SHP77 (cell line): Measurements from ENCODE around the gene PRKN.

Experiments
- DNase-seq, 2 experiments: peaks; one replicate each; lab custom pipeline; 2025; lab: John Stamatoyannopoulos, UW

PRKN gene

GRCh38 chr6:162301128-162301527 lies 426.4 kb downstream of the PRKN start:
- DNase-seq, result no peak

- DNase-seq, result no peak
Measured at GRCh38 chr6:162294029-162294428, 433.5 kb downstream of the PRKN start.

DNA sequence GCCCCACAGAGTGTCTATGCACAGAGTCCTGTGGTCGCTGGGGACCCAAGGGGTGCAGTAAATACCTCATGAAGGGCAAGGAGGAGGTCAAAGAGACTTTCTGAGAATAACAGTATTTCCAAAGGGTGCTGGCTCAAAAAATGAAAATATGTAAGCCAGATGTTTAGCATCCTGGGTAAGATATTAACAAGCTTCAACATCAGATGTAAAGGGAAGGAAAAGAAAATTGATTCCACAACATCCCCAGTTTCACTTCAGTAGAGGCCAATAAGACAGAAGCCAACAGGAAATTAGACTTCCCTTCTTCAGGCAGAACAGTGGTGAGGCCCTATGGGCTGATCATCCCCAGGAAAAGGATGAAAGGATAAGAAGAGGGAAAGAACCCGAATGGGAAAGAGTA lies 434.7 kb downstream of the PRKN start:
- no peak for DNase-seq

DNA sequence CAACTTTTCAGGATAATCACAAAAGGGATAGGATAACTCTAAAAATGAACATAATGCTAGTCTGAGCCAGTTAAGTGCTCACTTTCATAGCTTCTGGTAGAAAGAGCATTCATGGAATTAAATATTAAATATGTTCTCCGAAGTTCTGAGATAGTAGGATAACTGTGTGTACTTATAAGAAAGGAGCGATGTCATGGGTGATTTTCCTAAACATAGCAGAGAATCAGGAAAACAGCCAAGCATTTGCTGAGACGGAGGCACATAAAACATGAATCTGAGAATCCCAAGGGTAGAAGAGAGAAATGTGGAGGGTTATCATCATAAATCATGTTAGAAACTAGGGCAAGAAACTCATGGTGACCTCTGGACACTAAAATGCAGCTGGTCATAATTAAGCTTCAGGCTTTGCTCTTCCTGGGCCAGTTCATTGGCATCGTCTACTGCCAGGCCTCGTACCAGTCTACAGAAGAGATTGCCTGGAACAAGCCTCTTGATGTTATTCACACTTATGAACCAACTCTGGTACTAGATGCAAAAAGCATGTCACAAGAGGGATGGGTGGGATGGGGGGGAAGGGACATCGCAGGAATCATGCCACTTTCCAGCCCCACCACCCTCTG lies 436.6 kb downstream of the PRKN start:
- no peak for DNase-seq

GRCh38 chr6:162289972-162290371 lies 437.6 kb downstream of the PRKN start:
- DNase-seq, result no peak

- no peak for DNase-seq
Measured at GRCh38 chr6:162273986-162274385, 453.6 kb downstream of the PRKN start.

DNA sequence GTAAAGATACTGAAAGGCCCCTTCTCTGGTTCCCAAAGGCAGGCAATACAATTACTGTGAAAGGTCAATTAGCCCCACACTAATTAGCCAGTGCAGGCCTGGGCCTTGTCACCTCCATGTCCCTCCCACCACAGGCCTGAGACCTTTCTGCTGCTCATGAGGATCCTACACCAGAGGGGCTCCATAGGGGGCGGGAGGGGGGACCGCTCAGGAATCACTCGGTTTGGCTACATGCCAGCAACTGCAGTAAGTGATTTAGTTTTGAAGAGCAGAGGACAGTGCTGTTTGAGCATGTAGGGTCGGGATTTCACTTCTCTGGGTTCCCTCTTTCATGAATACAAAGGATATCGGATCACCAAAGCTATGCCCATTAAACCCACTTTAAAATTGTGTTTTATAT lies 455.6 kb downstream of the PRKN start:
- no peak for DNase-seq

DNA sequence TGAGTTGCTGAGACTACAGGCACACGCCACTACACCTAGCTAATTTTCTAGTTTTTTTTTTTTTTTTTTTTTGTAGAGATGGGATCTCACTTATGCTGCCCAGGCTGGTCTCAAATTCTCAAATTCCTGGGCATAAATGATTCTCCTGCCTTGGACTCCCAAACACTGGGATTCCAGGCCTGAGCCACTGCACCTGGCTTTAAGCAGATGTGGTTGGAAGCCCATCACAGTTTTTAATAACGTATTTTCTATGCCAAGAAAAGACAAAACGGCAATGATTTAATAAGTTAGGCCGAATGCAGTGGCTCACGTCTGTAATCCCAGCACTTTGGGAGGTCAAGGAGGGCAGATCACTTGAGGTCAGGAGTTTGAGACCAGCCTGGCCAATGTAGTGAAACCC lies 456.6 kb downstream of the PRKN start:
- DNase-seq, result no peak

GRCh38 chr6:162267641-162268040 lies 459.9 kb downstream of the PRKN start:
- DNase-seq, result no peak

DNA sequence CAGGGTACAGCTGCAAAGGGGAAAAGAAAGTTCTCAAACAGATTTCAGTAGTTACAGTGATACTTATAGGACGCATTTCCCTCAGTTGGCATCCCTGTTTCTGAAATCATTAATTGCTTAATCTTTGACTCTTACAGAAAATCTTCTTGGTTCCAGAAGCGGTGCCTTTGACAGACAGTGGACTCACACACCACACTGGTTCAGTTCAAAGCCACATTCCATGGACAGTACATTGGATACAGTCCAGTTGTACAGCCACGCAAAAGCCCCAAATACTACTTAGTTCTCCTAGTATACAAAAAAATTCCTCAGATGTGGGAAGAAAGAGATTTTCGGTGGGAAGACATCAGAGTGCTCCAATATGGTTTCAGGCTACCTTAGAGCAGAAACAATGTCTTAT lies 460.4 kb downstream of the PRKN start:
- DNase-seq, result no peak

DNA sequence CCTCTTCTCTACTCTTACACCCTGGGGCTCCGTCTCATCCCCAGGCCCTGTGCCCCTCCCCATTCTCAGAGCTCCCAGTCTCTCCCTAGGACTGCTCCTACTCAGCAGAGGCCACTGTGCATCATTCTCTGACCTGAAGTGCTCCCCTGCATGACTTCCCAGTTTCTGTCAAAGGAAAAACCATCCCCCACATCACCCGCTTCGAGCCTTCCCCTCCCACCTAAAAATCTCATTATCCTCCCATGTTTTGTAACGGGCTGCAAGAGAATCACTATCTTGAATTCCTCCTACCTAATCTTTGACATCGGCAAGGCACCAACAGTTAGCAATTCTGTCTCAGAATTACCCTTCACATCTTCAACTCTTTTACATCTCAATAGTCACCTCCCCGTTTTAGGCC lies 463.0 kb downstream of the PRKN start:
- no peak for DNase-seq

DNA sequence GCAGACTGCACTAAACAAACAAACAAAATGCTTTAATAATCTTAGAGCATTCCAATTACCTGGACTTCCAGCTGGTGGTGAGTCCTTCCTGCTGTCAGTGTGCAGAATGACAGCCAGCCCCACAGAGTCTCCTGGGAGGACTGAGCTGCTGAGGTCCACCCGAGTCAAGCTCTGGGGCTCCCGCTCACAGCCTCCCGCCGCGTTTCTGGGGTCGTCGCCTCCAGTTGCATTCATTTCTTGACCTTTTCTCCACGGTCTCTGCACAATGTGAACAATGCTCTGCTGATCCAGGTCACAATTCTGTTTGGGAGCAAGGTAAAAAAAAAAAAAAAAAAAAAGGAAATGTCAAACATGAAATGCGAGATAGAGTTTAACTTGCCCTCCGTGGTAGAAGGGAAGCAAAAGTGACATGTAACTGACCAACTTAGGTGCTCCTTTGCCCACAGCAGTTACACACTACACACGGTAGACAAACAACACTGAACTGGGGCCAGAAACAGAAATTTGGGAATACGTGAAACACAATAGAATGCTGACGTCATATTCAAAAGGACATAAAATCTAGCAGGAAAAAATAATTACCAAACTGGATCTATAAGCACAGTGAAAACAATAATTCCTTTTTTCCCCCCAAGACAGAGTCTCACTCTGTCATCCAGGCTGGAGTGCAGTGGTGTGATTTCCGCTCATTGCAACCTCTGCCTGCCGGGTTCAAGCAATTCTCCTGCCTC lies 464.9 kb downstream of the PRKN start:
- no peak for DNase-seq

GRCh38 chr6:162261598-162261997 lies 466.0 kb downstream of the PRKN start:
- no peak for DNase-seq

DNA sequence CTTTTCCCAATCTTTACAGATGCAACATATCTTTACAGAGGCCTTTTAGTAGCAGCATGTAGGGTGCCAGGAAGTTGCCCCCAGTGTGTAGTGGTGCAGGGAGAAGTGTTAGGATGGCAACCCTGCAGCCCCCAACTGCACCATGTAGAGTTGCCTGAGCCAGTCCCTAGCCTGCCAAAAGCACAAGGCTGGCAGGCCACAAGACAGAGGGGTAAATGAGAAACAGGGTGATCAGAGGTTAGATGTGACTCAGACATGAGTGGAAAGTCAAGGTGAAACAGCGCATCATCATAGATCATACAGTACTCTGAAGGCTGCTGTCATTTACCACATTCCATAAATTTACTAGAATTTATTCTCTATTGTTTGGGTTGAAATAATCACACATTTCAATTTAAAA lies 467.5 kb downstream of the PRKN start:
- no peak for DNase-seq

GRCh38 chr6:162258647-162259046 lies 468.9 kb downstream of the PRKN start:
- DNase-seq, result no peak

DNA sequence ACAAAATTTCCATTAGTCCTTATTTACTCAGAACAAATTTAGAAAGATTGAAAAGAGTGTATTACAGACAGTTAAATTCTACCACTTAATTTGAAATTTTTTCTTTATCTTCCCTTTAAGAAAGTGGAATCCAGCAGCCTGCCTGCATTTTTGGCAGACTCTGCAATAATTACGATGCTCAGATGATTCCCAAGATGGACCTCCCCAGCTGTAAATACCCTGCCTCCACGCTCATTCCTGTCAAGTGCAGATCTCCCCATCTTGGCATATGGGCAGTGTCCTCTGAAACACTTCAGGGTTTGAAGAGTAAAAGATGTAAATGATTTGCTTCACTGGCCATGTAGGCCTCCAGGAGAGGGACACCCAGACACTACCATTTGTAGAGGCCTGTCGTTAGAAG lies 471.2 kb downstream of the PRKN start:
- no peak for DNase-seq

GRCh38 chr6:162251257-162251656 lies 476.3 kb downstream of the PRKN start:
- DNase-seq, result peak in 1 of 2 experiments; percentile 10

- no peak for DNase-seq
Measured at GRCh38 chr6:162249907-162250642, 477.5 kb downstream of the PRKN start.

DNA sequence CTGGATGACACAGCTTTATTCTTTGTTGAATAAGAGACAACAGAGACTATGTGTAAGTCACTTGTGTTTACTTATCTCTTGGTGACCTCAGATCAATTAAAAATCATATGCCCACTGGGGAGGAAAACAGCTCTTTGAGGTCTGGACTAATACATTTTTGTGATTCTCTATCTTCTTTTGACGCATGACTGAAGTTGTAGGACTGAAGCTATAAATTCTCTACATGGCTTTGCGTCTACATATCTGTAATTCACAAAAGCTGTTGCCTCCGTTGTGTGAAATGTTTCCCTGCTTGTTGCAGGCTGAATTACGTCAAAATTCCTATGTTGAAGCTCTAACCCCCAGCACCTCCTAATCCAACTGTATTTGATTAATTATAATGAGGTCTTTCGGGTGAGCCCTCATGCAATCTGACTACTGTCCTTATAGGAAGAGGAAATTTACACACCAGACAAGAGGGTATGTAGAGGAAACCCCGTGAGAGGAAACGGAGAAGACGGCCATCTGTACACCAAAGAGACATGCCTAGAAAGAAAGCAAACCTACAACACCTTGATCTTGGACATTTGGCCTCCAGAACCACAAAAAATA lies 481.6 kb downstream of the PRKN start:
- peak; percentile 51 to 77 for DNase-seq

- no peak for DNase-seq
Measured at GRCh38 chr6:162244031-162244430, 483.5 kb downstream of the PRKN start.

GRCh38 chr6:162242915-162243314 lies 484.7 kb downstream of the PRKN start:
- no peak for DNase-seq

GRCh38 chr6:162239330-162239729 lies 488.2 kb downstream of the PRKN start:
- DNase-seq, result no peak

DNA sequence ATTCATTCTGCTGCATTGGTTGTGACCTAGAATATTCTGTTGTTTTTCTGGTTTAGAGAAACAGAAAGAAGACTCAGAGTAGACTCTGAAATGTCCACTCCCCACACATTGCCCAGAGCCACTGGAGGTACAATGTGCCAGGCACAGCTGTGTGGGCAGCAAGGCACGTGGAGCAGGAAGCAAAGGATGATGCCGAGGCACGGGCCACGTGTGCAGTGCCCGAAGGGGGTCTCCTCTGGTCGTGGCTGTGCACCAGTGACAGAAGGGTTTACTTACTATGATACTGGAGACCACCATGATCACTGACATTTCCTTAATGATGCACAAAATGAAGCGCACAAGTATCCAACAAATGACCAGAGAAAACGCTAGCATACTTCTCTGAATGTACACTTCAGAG lies 488.9 kb downstream of the PRKN start:
- DNase-seq, result no peak
